Measurements from ENCODE around the gene EEF2KMT.
A peak's percentile ranks its signal among the peaks of the same experiment; 100 is the strongest.
"Not testable (repeated sequence)": the region's sequence is repeated elsewhere in the genome, so short reads cannot be mapped to it uniquely, and the experiment has no call there.

Gene EEF2KMT

GRCh38 chr16:5097470-5098220 lies at the start of gene EEF2KMT:
Gene EEF2KMT (minus strand): TSS chr16:5097795. CDS start chr16:5097739, 56 bp downstream.
- DNase-seq, result peak; percentile 97

GRCh38 chr16:5144621-5144956 lies 47.0 kb upstream of the EEF2KMT start:
- not testable (repeated sequence) for DNase-seq

GRCh38 chr16:5143761-5144620 lies 46.4 kb upstream of the EEF2KMT start:
- no peak for DNase-seq

- DNase-seq, result not testable (repeated sequence)
Measured at GRCh38 chr16:5140151-5140550, 42.6 kb upstream of the EEF2KMT start.

- DNase-seq, result not testable (repeated sequence)
Measured at GRCh38 chr16:5134739-5135452, 37.3 kb upstream of the EEF2KMT start.

GRCh38 chr16:5132915-5133600 lies 35.5 kb upstream of the EEF2KMT start:
- not testable (repeated sequence) for DNase-seq

GRCh38 chr16:5131467-5132004 lies 33.9 kb upstream of the EEF2KMT start:
- not testable (repeated sequence) for DNase-seq

- peak; percentile 66 for DNase-seq
Measured at GRCh38 chr16:5117300-5118087, 19.9 kb upstream of the EEF2KMT start.

- not testable (repeated sequence) for DNase-seq
Measured at GRCh38 chr16:5116780-5117295, 19.2 kb upstream of the EEF2KMT start.

GRCh38 chr16:5110933-5111332 lies 13.3 kb upstream of the EEF2KMT start:
- DNase-seq, result not testable (repeated sequence)

- no peak for DNase-seq
Measured at GRCh38 chr16:5108505-5109158, 11.0 kb upstream of the EEF2KMT start.

- not testable (repeated sequence) for DNase-seq
Measured at GRCh38 chr16:5105039-5105438, 7.4 kb upstream of the EEF2KMT start.

GRCh38 chr16:5103296-5104032 lies 5.9 kb upstream of the EEF2KMT start:
- DNase-seq, result not testable (repeated sequence)

GRCh38 chr16:5099174-5099573 lies 1.6 kb upstream of the EEF2KMT start:
- not testable (repeated sequence) for DNase-seq

GRCh38 chr16:5098221-5099159 lies 895 bp upstream of the EEF2KMT start:
- not testable (repeated sequence) for DNase-seq

GRCh38 chr16:5097061-5097469 lies 530 bp downstream of the EEF2KMT start:
- not testable (repeated sequence) for DNase-seq

GRCh38 chr16:5096437-5097060 lies 1.0 kb downstream of the EEF2KMT start:
- DNase-seq, result not testable (repeated sequence)

All from GF-D8 (cell line).